ENCODE results near the gene EHD4.

EHD4 gene

DNA sequence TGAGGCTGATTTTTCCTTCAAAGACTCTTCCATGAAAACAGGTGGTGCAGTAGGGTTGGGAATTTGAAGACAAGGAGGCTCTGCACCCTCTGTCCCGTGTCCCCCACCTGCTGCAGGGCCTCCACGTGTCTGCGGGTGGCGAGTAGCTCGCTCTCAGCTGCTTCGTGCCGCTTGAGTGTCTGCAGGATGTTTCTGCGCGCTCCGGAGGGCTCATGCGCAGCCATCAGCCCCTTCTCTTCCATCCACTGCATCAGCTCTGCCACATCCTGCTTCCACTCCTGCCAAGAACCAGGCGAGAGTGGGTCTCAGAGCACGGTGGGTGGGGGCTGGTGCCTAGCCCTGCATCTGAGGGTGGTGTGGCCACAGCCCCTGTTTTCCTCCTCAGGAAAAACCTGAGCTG is 96.3 kb downstream of the EHD4 start:
- peak in 1 of 3 experiments; percentile 22 for DNase-seq

DNA sequence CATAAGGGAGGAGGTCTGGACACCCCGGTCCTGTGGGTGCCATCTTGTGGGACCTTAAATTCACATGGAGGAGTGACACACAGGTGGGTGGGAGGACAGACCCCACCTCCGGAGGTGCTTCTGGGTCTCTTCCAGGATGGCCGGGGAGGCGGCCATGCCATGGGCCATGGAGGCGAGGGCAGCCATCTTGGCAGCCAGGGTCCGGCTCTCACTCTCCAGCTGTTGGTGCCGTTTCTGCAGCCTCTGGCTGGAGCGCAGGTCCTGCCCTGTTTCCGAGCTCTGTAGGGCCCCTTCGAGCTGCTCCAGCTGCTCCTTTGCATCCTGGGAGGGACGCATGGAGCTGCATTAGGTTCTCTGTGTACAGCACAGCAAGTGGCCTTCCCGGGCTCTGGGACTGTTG is 97.6 kb downstream of the EHD4 start:
- no peak for DNase-seq

GRCh38 chr15:41873711-41874110 is 98.6 kb downstream of the EHD4 start:
- peak in 2 of 3 experiments; percentile 22 to 58 for DNase-seq

DNA sequence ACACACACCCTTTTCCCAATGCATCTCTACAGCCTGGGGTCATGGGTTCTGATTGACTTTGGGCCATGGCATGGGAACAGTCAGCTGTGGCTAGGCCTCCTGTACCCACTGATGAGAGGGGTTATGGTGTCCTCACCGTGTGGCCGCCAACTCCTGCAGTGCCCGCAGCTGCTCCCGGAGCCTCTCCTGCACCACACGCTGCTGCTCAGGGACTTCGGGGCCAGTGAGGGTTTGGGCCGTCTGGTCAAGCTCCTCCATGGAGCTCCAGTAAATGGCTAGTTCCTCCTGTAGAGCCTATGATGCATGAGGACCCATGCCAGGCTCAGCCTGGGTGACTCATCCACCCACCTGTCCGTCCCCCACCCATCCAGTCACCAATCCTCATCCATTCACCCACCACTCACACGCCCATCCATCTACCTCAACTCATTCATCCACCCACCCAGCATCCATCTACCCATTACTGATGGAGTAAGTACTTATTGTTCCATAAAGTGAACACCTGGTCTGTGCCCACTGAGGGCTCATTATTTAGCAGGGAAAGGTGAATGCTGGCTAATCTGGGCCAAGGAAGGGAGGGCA is 100.1 kb downstream of the EHD4 start:
- no peak for DNase-seq

DNA sequence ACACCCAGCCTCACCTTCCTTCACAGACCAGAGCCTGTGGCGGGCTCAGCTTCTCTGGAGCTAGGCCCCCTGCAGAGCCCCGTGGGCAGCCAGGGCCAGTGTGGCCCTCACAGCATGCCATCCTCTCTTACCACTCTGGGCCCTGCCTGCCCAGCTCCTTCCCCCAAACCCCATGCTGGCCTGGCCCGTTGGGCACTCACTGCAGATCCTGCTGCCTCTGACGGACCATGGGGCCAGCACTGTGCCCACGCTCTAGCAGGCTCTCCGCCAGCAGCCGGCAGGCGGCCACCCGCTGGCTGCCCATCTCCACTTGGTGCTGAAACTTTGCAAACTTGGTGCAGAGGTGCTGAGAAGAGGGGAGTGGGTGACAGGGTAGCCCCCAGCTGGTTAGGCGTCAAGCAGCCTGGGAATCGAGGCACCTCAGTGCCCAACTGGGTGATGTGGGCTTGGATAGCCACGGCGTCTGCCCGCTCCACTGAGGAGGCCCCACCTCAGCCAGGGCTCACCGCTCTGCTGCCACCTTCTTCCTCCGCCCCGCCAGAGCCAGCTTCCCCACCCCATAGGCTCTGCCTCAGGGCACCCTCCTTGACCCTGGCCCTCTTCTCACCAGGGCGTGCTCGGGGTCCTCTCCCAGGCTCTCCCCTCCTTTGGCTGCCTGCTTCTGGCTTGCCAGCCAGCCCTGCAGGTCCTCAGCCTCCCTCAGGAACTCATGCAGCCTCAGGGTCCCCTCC is 101.0 kb downstream of the EHD4 start:
- no peak for DNase-seq

DNA sequence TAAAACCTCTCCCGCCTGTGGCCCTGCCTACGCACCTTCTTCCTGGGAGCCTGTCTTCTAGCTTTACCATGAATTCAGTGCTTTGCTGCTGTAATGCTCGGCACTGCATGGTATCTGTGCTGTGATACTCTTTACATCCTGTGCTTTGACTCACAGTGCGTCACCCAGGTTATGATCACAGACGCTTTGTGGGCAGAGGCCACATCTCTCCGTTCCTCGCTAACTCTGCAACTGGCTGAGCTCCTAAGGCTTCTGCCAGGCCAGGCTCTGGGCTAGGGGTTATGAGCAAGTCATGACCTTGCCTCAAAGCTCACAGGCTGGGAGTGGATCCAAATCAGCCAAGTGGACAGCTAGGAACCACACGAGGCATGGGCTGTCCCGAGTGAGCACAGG is 101.7 kb downstream of the EHD4 start:
- no peak for DNase-seq

DNA sequence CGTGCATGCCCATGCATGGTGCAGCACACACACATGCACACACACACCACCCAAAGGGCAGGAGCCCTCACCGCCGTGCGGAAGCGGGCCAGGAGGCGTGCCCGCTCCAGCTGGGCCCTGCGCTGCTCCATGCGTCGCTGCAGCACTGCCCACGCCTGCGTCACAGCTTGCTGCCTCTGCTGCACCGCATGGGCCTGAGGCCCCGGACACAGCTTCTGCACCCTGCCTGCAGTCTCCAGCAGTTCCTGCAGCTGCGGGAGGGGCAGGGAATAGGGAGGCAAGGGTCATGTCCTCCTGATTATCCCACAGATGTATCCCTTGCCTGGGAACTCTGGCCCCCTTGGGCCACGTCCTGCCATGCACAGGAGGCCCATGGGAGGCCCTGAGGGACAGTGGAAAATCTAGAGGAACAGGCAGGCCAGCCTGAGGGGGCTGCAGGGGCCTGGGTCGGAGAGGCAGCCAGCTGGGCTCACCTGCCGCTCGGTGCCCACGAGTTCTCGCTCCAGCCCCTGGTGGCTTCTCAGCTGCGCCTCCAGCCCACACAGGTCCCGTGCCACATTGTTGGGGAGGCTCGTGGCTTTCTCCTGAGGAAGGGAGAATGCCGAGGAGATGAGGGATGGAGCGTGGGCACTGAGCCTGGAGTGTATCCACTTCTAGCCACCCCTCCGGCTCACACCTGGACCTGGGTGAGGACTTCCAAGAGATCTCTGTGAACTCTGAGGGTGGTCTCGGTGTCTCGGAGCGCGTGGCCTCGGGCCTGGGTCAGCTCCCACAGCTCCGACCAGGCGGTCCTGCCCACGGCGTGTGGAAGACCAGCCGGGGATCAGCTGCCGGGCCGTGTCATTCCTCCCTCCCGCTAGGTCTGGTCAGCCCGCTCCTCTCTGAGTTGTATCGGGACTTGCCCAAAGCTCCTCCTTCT is 102.3 kb downstream of the EHD4 start:
- no peak for DNase-seq

DNA sequence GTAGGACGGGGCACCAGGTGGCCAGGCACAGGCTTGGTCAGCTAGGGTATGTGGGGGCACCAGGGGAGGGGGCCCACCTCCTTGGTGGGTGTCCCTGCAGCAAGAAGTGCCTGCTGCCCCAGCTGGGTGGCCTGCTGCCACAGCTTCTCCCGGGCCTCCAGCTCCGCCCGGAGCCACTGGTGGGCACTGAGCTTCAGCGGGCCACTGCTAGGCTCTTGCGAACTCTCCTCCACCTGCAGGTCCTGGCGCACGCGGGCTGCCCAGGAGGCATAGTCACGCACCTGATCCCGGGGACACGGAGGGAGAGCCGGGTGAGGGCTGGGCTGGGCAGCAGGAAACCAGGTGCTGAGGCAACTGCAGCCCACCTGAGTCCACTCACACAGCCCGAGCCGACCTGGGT is 104.0 kb downstream of the EHD4 start:
- no peak for DNase-seq

GRCh38 chr15:41866872-41867579 is 105.3 kb downstream of the EHD4 start:
- no peak for DNase-seq

- no peak for DNase-seq
Observed at GRCh38 chr15:41866263-41866703, 106.1 kb downstream of the EHD4 start.

DNA sequence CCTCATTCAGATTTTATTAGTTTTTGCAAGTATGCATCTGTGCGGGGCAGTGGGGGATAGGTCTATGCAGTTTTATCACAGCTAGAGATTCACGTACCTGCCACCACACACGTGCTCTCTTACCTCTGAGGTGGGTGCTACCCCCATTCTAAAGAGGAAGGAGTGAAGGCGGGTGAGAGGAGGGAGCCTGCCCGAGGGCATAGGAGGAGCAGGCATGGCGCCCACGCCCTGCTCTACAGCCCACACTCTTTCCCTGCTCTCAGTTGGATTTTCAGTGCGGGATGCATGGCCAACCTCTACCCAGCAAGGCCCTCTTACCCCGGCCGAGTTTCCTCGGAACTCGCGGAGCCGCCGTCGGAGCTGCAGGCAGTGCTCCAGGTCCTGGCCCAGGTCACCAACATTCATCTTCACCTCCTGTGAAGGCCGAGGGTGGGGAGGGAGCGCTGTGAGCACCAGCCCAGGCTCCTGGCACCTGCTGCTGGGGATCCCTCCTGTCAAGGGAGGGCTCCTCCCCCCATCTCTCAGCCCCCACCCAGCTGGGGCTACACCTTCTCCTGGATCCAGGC is 106.8 kb downstream of the EHD4 start:
- DNase-seq = no peak

- DNase-seq = peak; percentile 22 to 38 (median 34)
Observed at GRCh38 chr15:41862515-41863116, 109.7 kb downstream of the EHD4 start.

DNA sequence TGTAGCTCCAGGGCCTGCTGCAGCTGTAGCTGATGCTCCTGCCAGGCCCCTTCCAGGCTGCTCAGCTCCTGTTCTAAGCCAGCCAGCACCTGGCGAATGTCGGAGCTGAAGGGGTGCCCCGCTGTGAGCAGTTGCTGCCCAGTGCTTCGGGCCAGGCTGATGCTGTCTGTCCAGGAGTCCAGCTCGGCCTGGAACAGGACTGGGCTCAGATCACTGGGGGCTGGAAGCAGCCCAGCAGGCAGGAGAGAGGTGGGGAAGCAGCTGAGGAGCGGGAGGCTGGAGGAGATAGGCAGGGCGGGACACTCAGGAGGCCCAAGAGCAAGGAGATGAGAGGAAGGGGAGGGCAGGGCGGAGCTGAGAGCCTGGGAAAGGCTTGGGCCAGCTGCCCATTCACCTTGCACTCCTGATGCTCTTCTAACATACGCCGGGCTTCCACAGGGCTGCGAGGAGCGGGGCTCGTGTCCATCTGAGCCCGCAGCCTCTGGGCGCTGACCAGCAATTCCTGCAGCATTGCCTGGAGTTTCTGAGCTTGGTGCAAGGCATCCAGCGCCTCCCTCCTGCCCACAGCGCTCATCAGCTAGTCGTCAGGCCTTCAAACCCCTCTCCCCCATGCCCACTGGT is 110.5 kb downstream of the EHD4 start:
- peak; percentile 12 to 66 (median 28) for DNase-seq

- DNase-seq = no peak
Observed at GRCh38 chr15:41860049-41860828, 112.1 kb downstream of the EHD4 start.

GRCh38 chr15:41858756-41859155 is 113.6 kb downstream of the EHD4 start:
- DNase-seq = no peak

GRCh38 chr15:41857316-41857715 is 115.0 kb downstream of the EHD4 start:
- no peak for DNase-seq

- no peak for DNase-seq
Observed at GRCh38 chr15:41856716-41857115, 115.6 kb downstream of the EHD4 start.

DNA sequence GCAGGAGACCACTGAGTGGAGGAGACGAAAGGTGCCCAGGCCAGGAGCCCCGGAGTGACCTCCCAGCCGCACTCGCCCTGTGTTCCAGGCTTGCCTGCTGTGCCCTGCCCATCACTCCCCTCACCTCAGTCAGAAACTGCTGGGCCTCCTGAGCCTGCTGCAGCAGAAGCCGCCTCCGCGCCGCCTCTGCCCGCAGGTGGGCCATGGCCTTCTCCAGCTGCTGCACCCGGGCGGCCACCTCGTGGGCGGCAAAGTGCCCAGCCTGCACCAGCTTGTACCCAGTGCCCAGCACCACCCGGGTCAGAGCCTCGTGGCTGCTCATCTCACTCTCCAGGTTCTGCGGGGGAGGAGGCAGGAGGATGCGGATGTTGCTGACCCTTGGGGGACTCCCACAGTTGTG is 116.1 kb downstream of the EHD4 start:
- no peak for DNase-seq

DNA sequence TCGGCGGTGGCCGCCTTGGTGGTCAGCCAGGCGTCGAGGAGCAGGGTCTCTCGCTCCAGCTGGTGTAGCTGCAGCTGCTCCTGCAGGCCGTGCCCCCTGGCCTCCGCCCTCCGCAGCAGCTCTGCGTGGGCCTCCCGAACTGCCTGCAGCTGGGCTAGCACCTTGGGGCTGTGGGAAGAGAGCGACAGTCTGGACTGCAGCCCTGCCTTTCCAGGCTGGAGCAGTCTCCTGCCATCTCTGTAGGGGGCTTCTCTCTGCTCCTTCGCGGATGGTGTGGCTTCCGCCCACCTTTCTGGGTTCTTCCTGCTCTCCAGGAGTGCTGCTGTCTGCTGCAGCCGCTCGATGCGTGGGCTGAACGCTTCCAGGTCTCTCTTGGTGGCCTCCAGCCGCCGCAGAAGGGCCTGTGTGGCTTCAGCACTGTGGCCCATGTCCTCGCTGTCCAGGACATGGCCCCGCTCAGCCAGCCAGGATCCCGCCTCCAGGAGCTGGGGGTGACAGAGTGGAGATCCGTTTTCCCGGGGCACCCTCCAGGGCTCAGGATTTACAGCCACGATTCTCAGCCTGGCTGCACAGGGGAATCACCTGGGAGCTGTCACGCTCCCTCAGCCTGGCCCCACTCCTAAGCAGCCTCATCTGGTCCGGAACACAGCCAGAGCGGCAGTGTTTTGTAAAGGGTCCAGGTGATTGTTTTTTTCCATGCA is 116.9 kb downstream of the EHD4 start:
- no peak for DNase-seq

GRCh38 chr15:41854443-41854842 is 117.9 kb downstream of the EHD4 start:
- no peak for DNase-seq

All from NCI-H1417 (cell line).